Measurements from ENCODE around the gene TRAPPC2L. TPM values are rescaled to one million over a fixed set of nuclear protein-coding genes. Genes with fewer than 3 reads are reported as not detected.

Gene TRAPPC2L
- total and polyA plus RNA-seq, 2 donors from 2014 or later = 48.3 to 155 TPM

DNA sequence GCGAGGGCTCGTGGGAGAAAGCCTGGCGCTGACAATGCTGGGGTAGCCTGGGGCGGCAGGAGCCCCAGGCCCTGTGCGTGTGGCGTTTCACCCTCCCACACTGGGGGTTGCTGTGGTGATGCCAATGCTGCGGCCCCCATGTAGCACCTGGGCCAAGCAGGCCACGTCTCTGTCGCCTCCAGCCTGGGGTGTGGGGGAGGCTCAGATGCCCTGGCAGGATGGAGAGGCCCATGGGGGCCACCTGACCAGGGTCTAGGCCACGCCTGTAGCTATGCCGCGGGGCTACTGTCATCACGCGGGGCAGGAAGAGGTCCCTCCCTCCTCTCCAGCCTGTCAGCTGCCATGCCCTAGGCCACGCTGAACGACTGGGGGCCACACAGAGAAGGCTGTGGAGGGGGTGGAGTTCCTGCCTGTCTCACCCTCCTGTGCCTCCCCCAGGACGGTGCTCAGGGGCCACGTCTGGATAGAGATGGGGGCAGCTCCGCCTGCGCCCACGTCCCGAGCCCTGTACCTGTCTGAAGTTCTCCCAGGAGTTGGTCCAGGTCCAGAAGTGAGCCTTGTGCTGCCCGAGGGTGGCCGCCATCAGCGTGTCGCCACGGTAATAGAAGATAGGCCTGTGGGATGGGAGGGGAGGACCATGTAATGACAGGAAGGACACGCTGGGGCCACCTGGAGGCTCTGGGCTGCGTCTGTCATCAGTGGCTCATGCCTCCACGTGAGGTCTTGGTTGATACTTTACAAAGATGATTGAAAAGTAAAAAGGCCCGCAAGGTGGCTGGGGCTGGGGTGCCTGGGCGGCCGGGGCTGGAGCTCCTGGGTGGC, 32.5 kb upstream of the TRAPPC2L start:
- FAIRE-seq (no peak), DNase-seq (no peak)
- H3K9ac ChIP-seq (ENCODE audit: low read length in 3 of 3) = no peak overlapping the region
- H3K36me3 ChIP-seq (ENCODE audit: control insufficient read depth in 2 of 3, insufficient read depth in 3 of 3, low read length in 3 of 3) = peaks cover 0 to 2% (median 0%) of the 10 kb centered on the region in 3 donors
- no peak overlapping the region for H3K27ac ChIP-seq (ENCODE audit: low read depth in 2 of 2, low read length in 2 of 2)
- no peaks in the 10 kb centered on the region for H3K9me3 ChIP-seq (ENCODE audit: control insufficient read depth in 2 of 3, insufficient read depth in 1 of 3, low read length in 3 of 3)
- H3K4me3 ChIP-seq (ENCODE audit: low read length in 3 of 3) = no peak overlapping the region
- TF ChIP-seq, protein P1, sequence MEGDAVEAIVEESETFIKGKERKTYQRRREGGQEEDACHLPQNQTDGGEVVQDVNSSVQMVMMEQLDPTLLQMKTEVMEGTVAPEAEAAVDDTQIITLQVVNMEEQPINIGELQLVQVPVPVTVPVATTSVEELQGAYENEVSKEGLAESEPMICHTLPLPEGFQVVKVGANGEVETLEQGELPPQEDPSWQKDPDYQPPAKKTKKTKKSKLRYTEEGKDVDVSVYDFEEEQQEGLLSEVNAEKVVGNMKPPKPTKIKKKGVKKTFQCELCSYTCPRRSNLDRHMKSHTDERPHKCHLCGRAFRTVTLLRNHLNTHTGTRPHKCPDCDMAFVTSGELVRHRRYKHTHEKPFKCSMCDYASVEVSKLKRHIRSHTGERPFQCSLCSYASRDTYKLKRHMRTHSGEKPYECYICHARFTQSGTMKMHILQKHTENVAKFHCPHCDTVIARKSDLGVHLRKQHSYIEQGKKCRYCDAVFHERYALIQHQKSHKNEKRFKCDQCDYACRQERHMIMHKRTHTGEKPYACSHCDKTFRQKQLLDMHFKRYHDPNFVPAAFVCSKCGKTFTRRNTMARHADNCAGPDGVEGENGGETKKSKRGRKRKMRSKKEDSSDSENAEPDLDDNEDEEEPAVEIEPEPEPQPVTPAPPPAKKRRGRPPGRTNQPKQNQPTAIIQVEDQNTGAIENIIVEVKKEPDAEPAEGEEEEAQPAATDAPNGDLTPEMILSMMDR (IDR thresholded peaks at IDR 0.05; ENCODE audit: borderline replicate concordance, extremely low read depth, insufficient read depth) = no peak
- no peaks in the 10 kb centered on the region for H3K27me3 ChIP-seq (ENCODE audit: control insufficient read depth, insufficient read depth, low read length)
- intact Hi-C loops (cut with DNase I) = no loop called here
- H3K4me1 ChIP-seq (ENCODE audit: control insufficient read depth in 2 of 3, insufficient read depth in 2 of 3, low read depth in 1 of 3, low read length in 3 of 3) = no peaks in the 10 kb centered on the region

DNA sequence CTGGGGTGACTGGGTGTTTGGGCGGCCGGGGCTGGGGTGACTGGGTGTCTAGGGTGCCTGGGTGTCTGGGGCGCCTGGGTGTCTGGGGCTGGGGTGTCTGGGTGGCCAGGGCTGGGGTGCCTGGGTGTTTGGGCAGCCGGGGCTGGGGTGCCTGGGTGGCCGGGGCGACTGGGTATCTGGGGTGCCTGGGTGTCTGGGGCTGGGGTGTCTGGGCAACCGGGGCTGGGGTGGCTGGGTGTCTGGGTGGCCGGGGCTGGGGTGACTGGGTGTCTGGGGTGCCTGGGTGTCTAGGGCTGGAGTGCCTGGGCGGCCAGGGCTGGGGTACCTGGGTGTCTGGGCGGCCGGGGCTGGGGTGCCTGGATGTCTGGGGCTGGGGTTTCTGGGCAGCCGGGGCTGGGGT, 31.8 kb upstream of the TRAPPC2L start:
- DNase-seq = no peak
- H3K36me3 ChIP-seq (ENCODE audit: control insufficient read depth in 2 of 3, insufficient read depth in 3 of 3, low read length in 3 of 3) = peaks cover 0 to 2% (median 0%) of the 10 kb centered on the region in 3 donors
- H3K9ac ChIP-seq (ENCODE audit: low read length in 3 of 3) = no peak overlapping the region
- H3K4me1 ChIP-seq (ENCODE audit: control insufficient read depth in 2 of 3, insufficient read depth in 2 of 3, low read depth in 1 of 3, low read length in 3 of 3) = no peaks in the 10 kb centered on the region
- no peak overlapping the region for H3K27ac ChIP-seq (ENCODE audit: low read depth in 2 of 2, low read length in 2 of 2)
- TF ChIP-seq, protein P1 (IDR thresholded peaks at IDR 0.05; ENCODE audit: borderline replicate concordance, extremely low read depth, insufficient read depth) = no peak
- H3K9me3 ChIP-seq (ENCODE audit: control insufficient read depth in 2 of 3, insufficient read depth in 1 of 3, low read length in 3 of 3) = no peaks in the 10 kb centered on the region
- no peak overlapping the region for H3K4me3 ChIP-seq (ENCODE audit: low read length in 3 of 3)
- intact Hi-C loops (cut with DNase I) = no loop called here
- no peak for FAIRE-seq
- no peaks in the 10 kb centered on the region for H3K27me3 ChIP-seq (ENCODE audit: control insufficient read depth, insufficient read depth, low read length)

DNA sequence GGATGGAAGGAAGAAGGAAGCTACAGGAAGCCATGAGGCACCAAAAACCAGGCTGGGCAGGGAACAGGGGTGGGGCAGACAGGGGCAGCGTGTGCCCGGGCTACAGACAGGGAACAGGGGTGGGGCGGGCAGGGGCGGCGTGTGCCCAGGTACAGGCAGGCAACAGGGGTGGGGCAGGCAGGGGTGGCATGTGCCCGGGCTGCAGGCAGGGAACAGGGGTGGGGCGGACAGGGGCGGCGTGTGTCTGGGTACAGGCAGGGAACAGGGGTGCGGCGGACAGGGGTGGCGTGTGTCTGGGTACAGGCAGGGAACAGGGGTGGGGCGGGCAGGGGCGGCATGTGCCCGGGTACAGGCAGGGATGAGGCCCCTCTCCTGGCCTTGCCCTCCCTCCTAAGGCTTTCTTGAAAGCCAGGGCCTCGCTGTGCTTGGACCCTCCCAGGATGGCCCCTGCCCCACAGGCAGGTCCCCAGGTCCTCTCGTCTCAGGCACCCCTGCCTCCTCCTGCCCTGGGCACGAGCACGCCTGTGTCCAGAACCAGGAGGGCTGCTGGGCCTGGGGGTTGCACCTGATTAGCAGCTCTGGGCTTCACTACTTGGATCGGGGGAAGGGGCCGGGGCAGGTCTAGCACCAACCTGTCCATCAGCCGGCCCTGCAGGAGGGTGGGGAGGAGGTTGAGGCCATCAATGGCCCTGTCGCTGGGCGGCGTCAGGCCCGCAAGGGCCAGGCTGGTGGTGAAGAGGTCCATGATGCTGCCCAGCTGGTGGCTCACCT, 30.7 kb upstream of the TRAPPC2L start:
- no peak overlapping the region for H3K27ac ChIP-seq (ENCODE audit: low read depth in 2 of 2, low read length in 2 of 2)
- TF ChIP-seq, protein P1 (IDR thresholded peaks at IDR 0.05; ENCODE audit: borderline replicate concordance, extremely low read depth, insufficient read depth) = no peak
- H3K4me1 ChIP-seq (ENCODE audit: control insufficient read depth in 2 of 3, insufficient read depth in 2 of 3, low read depth in 1 of 3, low read length in 3 of 3) = no peaks in the 10 kb centered on the region
- no peak overlapping the region for H3K9ac ChIP-seq (ENCODE audit: low read length in 3 of 3)
- intact Hi-C loops (cut with DNase I) = no loop called here
- no peaks in the 10 kb centered on the region for H3K9me3 ChIP-seq (ENCODE audit: control insufficient read depth in 2 of 3, insufficient read depth in 1 of 3, low read length in 3 of 3)
- DNase-seq (no peak), FAIRE-seq (no peak)
- peaks cover 0 to 2% (median 0%) of the 10 kb centered on the region in 3 donors for H3K36me3 ChIP-seq (ENCODE audit: control insufficient read depth in 2 of 3, insufficient read depth in 3 of 3, low read length in 3 of 3)
- no peaks in the 10 kb centered on the region for H3K27me3 ChIP-seq (ENCODE audit: control insufficient read depth, insufficient read depth, low read length)
- no peak overlapping the region for H3K4me3 ChIP-seq (ENCODE audit: low read length in 3 of 3)
